Smooth muscle cell of bladder (primary cell): Measurements from ENCODE around the gene CTIF. TPM values are rescaled to one million over a fixed set of nuclear protein-coding genes. Genes with fewer than 3 reads are reported as not detected.

ENCODE experiments used
- total RNA-seq: library from RNA; depleted of rRNA; stranded (reverse); fragments of >200 nt; gene quantifications from 2 replicates; pipeline ENCODE4 v1.2.3, GENCODE V29; 2014

The CTIF gene
- total RNA-seq: 31.4 and 43.4 TPM in 2 replicates

DNA sequence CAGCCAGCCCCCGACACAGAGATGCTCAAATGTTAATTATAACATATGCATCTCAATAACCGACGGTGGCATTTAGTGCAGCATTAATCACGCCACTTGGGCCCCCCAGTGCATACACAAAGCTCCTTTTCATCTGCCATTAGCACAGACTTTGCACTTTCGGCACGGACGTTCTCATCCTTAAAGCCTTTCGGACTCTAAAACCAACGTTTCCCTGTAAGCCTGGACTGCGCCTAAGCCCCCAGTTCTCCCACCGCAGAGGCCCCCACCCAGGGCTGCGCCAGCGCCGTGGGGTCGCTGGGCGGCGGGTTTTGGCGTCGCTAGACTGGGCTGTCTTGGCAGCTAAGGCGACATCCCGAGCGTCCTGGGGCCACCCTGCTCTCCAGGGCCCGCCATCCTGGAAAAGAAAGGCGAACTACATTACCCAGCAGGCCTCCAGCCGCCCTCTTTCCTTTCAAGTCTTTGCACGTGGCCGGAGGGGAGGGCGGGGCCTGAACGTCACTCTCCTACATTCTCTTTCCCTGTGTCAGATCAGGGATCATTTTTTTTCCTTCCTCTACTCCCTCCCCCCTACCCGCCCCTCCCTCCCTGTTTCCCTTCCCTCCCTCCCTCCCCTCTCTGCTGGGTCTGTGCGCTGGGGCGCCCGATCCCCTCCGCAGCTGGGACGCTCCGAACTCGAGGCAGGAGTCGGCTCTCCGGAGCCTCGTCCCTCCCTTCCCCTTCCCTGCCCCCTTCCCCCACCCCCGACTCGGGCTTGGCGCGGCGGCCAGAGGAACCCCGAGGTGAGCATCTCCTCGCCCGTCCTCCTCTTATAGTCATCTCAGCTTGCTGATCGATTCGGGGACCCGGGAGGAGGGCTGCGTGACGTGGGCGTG is at the start of gene CTIF:
Gene CTIF (plus strand): TSS at position 501 of the 875 bp plus-strand sequence. CDS start 80,535 bp downstream, outside the sequence.

Other genes starting within 250 kb of the CTIF start
- under 0.01 TPM in 2 replicates for gene ZBTB7C, start 129.6 kb upstream of the CTIF start, total RNA-seq